Activated CD8-positive, alpha-beta T cell treated with anti-CD3 and anti-CD28 coated beads for 36 hours (primary cell): ENCODE data around the gene IFNAR1. TPM values are rescaled to one million over a fixed set of nuclear protein-coding genes. Genes with fewer than 3 reads are reported as not detected.

Experiments used
- ATAC-seq: fragments of 200-7000 bp; cut with Tn5 transposase; one replicate; pipeline ENCODE4 v1.10.0; 2021; ENCODE audit warnings: mild to moderate bottlenecking, moderate library complexity
- CTCF ChIA-PET: fragments of 350-600 bp; sonication (Branson Sonifier 250); formaldehyde crosslinking; loops from one replicate; lab custom pipeline; 2021; ENCODE audit warnings: antibody characterized with exemption; lab: Charles Lee
- POLR2A ChIA-PET: fragments of 350-600 bp; sonication (Branson Sonifier 250); formaldehyde crosslinking; loops from one replicate; lab custom pipeline; 2021; ENCODE audit warnings: antibody characterized with exemption; lab: Charles Lee
- DNase-seq: peaks from one replicate; pipeline ENCODE4 v3.0.0-alpha.2; 2020
- H3K27ac Mint-ChIP-seq: one replicate; pipeline ENCODE4 v1.8.0; 2021; ENCODE audit warnings: mild to moderate bottlenecking, mixed read lengths
- H3K27me3 Mint-ChIP-seq: one replicate; pipeline ENCODE4 v1.8.0; 2021; ENCODE audit warnings: mixed read lengths
- H3K36me3 Mint-ChIP-seq: one replicate; pipeline ENCODE4 v1.8.0; 2021; ENCODE audit warnings: low read depth, mixed read lengths
- H3K4me1 Mint-ChIP-seq: one replicate; pipeline ENCODE4 v1.8.0; 2021; ENCODE audit warnings: low read depth, mixed read lengths
- H3K4me3 Mint-ChIP-seq: one replicate; pipeline ENCODE4 v1.8.0; 2021; ENCODE audit warnings: mild to moderate bottlenecking, moderate library complexity, mixed read lengths
- H3K9me3 Mint-ChIP-seq: one replicate; pipeline ENCODE4 v1.8.0; 2021; ENCODE audit warnings: mixed read lengths
- intact Hi-C: fragments of 100-400 bp; cut with micrococcal nuclease; formaldehyde crosslinking; loops from one replicate; pipeline ENCODE4 v1.10.0; 2022
- total RNA-seq, 2 experiments: library from RNA; stranded (reverse); gene quantifications; one replicate each; pipeline ENCODE4 v1.2.3, GENCODE V29; 2021
- TF ChIP-seq, protein P1 (sequence below): fragments of 200-600 bp; IDR thresholded peaks from one replicate; pipeline ENCODE4 v1.8.0; 2022; ENCODE audit warnings: antibody characterized with exemption, mild to moderate bottlenecking

Gene IFNAR1
- total RNA-seq, 2 experiments from 2014 or later: 25.6 to 30.3 TPM

DNA sequence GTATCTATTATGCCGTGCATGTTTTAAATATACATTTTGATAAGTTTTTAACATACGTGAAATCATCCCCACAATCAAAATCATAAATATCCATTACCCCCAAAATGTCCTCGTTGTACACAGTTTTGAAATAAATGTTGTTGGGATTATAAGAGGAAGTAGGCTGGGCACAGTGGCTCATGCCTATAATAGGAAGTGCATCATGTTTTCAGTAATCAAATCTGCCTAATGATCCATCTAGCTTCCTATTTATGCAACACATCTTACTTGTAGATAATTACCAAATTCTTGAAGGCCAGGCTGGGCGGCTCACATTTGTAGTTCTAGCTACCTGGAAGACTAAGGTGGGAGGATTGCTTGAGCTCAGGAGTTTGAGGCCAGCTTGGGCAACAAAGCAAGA is 63.4 kb downstream of the IFNAR1 start:
- ATAC-seq (no peak), DNase-seq (no peak)
- TF ChIP-seq, protein P1, sequence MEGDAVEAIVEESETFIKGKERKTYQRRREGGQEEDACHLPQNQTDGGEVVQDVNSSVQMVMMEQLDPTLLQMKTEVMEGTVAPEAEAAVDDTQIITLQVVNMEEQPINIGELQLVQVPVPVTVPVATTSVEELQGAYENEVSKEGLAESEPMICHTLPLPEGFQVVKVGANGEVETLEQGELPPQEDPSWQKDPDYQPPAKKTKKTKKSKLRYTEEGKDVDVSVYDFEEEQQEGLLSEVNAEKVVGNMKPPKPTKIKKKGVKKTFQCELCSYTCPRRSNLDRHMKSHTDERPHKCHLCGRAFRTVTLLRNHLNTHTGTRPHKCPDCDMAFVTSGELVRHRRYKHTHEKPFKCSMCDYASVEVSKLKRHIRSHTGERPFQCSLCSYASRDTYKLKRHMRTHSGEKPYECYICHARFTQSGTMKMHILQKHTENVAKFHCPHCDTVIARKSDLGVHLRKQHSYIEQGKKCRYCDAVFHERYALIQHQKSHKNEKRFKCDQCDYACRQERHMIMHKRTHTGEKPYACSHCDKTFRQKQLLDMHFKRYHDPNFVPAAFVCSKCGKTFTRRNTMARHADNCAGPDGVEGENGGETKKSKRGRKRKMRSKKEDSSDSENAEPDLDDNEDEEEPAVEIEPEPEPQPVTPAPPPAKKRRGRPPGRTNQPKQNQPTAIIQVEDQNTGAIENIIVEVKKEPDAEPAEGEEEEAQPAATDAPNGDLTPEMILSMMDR: no peak
- peaks cover 23% of the 10 kb centered on the region for H3K4me1 Mint-ChIP-seq
- H3K27me3 Mint-ChIP-seq: peaks cover 27% of the 10 kb centered on the region
- H3K36me3 Mint-ChIP-seq: no peaks in the 10 kb centered on the region
- no peak overlapping the region for H3K27ac Mint-ChIP-seq
- H3K9me3 Mint-ChIP-seq: no peaks in the 10 kb centered on the region
- H3K4me3 Mint-ChIP-seq: no peak overlapping the region
- intact Hi-C loops: no loop called here
- POLR2A ChIA-PET: interaction anchor here (0.7 kb wide), 1 partner anchor 154 kb away, joined by 3 read pairs; the partner anchor contains the start of gene GART
- CTCF ChIA-PET: interaction anchor here (1.2 to 3.3 kb wide), 2 partner anchors 27 to 191 kb away, joined by 3 to 12 read pairs; no protein-coding TSS in a partner anchor

DNA sequence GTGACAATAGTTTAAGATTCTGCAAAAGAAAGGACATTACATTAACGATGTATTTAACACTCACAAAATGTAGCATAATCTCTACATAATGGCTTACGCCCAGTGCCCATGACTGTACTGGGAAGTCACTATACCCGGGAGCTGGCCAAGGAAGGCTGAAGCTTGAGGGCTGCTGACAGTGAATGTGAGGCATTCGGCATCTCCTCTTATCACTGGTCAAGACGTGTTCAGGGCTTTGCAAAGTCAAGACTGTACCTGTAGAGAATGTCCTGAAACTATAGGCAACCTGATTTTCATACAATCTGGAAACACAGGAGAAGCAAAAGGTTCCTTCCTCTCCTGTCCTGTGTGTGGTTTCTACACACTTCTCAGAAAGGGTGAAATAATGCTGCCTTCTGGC is 65.7 kb downstream of the IFNAR1 start:
- Mint-ChIP-seq H3K36me3 (no peaks in the 10 kb centered on the region), H3K4me1 (peaks cover 2% of the 10 kb centered on the region), H3K9me3 (no peaks in the 10 kb centered on the region), H3K27ac (no peak overlapping the region), H3K4me3 (no peak overlapping the region), H3K27me3 (peaks cover 26% of the 10 kb centered on the region)
- TF ChIP-seq, protein P1: no peak
- ChIA-PET CTCF (interaction anchor here (0.7 to 3.3 kb wide), 2 partner anchors 16 to 29 kb away, joined by 3 to 12 read pairs; no protein-coding TSS in a partner anchor), POLR2A (no interaction called here)
- intact Hi-C loops: no loop called here
- ATAC-seq (no peak), DNase-seq (no peak)

DNA sequence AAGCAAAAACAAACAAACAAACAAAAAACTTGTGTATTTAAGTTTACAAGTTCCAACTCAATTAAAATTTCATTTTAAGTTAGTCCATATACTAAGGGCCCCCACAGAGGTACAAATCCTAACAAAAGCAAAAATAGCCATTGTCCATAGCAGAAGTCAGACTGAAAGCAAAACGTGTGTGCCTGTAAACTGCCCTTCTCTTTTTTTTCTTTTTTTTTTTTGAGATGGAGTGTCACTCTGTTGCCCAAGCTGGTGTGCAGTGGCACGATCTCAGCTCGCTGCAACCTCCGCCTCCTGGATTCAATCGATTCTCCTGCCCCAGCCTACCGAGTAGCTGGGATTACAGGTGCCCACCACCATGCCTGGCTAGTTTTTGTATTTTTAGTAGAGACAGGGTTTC is 66.9 kb downstream of the IFNAR1 start:
- Mint-ChIP-seq H3K27me3 (peaks cover 26% of the 10 kb centered on the region), H3K36me3 (no peaks in the 10 kb centered on the region), H3K9me3 (no peaks in the 10 kb centered on the region), H3K4me3 (no peak overlapping the region), H3K4me1 (no peaks in the 10 kb centered on the region), H3K27ac (no peak overlapping the region)
- no peak for ATAC-seq
- ChIA-PET POLR2A (interaction anchor here (0.6 kb wide), 1 partner anchor 11 kb away, joined by 3 read pairs; the partner anchor contains the start of gene IFNGR2), CTCF (interaction anchor here (1.9 kb wide), 1 partner anchor 194 kb away, joined by 5 read pairs; no protein-coding TSS in a partner anchor)
- intact Hi-C loops: no loop called here
- DNase-seq: no peak
- TF ChIP-seq, protein P1: no peak

DNA sequence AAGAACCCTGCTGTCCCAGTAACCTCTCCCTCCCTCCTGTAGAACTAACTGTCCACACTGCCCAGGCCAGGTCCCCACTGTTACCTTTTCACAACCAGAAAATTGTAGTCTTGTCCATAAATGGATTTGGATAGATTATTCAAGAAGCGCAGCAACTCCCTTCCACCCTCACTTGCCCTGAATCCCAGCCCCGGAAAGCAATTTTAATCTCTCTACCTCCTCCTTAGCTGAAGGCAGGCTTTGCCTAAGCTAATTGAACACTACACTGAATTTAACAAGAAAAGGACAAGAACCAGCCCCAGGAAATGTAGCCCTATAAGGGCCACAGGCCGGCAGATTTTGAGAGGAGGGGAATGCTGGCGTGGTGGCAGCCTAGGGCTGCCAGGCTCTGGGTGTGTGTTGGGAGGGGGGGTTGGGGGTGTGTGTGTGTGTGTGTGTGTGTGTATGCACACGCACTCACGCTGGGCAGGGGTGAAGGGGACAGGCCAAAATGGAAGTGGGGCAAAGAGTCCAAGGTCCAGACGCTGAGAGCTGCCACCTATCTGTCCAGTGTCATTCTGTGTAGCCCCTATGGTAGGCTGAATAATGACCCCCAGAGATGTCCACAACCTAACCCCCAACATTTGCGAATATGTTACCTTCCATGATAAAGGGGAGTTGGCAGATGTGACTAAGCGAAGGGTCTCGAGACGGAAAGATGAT is 67.7 kb downstream of the IFNAR1 start:
- ATAC-seq (no peak), DNase-seq (no peak)
- Mint-ChIP-seq H3K9me3 (no peaks in the 10 kb centered on the region), H3K27ac (no peak overlapping the region), H3K4me1 (no peaks in the 10 kb centered on the region), H3K4me3 (no peak overlapping the region), H3K27me3 (peaks cover 25% of the 10 kb centered on the region), H3K36me3 (no peaks in the 10 kb centered on the region)
- ChIA-PET POLR2A (interaction anchor here (0.6 kb wide), 1 partner anchor 11 kb away, joined by 3 read pairs; the partner anchor contains the start of gene IFNGR2), CTCF (interaction anchor here (1.9 kb wide), 1 partner anchor 195 kb away, joined by 5 read pairs; no protein-coding TSS in a partner anchor)
- intact Hi-C loops: no loop called here
- TF ChIP-seq, protein P1: no peak

DNA sequence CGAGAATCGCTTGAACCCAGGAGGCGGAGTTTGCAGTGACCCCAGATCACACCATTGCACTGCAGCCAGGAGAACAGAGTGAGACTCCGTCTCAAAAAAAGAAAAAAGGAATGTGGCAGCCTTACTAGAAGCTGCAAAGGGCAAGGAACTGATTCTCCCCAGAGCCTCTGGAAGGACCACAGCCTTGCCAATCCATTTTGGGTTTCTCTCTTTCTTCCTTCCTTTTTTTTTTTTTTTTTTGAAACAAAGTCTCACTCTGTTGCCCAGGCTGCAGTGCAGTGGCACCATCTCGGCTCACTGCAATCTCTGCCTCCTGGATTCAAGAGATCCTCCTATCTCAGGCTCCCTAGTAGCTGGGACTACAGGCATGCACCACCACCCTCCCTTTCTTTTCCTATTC is 68.6 kb downstream of the IFNAR1 start:
- POLR2A ChIA-PET: interaction anchor here (1.1 kb wide), 1 partner anchor 8 kb away, joined by 3 read pairs; no protein-coding TSS in a partner anchor

More for the DNA sequence above, 68.6 kb downstream of the IFNAR1 start:
- intact Hi-C loops: no loop called here
- Mint-ChIP-seq H3K27ac (no peak overlapping the region), H3K4me3 (no peak overlapping the region), H3K9me3 (no peaks in the 10 kb centered on the region), H3K36me3 (no peaks in the 10 kb centered on the region), H3K27me3 (peaks cover 22% of the 10 kb centered on the region), H3K4me1 (no peaks in the 10 kb centered on the region)
- CTCF ChIA-PET: no interaction called here
- ATAC-seq: no peak
- TF ChIP-seq, protein P1: no peak
- no peak for DNase-seq
